GM19240 (cell line): ENCODE data around the gene UGT2A3.
"Not testable (repeated sequence)": the region's sequence is repeated elsewhere in the genome, so short reads cannot be mapped to it uniquely, and the experiment has no call there.

Experiments
- DNase-seq: peaks from one replicate; pipeline ENCODE4 v3.0.0; 2011; ENCODE audit warnings: low spot score; ENCODE audit not compliant: insufficient read length

The UGT2A3 gene

GRCh38 chr4:68951078-68951805, at the start of gene UGT2A3:
UGT2A3 (minus strand) TSS chr4:68951804; CDS start chr4:68951760, 44 bp downstream.
- DNase-seq = no peak

DNA sequence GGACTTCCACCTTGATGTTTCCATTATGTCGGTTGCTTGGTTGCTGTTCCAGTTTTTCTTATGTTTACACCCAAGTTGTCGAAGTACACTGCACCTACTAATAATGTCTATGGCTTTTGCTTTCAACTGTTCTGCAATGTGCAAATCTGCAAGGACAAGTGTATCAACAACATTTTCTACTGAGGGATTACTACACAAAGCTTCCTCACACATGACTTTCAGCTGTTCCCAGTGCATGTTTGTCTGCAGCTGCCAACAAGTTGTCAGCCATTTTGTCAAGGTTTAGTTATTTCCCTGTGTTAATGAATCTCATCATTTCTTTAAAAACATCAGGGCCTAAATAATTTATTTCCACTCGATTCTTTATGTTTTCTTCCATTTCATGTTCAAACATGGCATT, 45.4 kb upstream of the UGT2A3 start:
- no peak for DNase-seq

DNA sequence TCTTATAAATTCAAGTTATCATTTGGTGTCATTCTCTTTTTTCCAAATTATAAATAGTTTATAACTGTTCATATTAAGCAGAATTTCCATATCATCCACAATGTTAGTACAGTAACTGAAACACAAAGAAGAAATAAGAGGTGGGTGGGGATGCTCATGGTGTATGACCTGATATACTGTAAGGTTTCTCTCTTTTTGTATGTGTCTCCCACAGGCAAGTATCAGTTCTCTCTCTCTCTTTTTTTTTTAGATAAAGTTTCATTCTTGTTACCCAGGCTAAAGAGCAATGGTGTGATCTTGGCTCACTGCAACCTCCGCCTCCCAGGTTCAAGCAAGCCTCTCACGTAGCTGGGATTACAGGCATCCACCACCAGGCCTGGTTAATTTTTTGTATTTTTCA, 43.7 kb upstream of the UGT2A3 start:
- no peak for DNase-seq

GRCh38 chr4:68987007-68987406, 35.4 kb upstream of the UGT2A3 start:
- DNase-seq = no peak

- no peak for DNase-seq
Measured at GRCh38 chr4:68985442-68985841, 33.8 kb upstream of the UGT2A3 start.

GRCh38 chr4:68984947-68985346, 33.3 kb upstream of the UGT2A3 start:
- no peak for DNase-seq

DNA sequence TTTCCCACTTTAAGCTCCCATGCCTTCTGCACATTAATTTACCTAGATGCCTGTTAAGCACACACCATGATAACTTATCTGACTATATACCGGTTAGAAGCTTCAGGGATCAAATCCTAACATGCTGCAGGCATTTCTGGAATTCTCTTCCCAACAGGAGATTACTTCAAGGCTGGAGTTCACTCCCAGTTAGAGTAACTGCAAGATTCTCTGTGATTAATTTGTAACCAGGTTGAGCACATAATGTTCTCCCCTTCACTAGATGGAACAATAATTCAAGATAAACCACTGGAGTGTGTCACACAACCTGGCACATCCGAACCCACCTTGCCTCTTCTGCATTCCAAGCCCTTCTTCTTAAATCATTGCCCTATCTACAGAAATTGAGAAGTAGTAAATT, 11.8 kb upstream of the UGT2A3 start:
- no peak for DNase-seq

- no peak for DNase-seq
Measured at GRCh38 chr4:68962868-68963267, 11.3 kb upstream of the UGT2A3 start.

DNA sequence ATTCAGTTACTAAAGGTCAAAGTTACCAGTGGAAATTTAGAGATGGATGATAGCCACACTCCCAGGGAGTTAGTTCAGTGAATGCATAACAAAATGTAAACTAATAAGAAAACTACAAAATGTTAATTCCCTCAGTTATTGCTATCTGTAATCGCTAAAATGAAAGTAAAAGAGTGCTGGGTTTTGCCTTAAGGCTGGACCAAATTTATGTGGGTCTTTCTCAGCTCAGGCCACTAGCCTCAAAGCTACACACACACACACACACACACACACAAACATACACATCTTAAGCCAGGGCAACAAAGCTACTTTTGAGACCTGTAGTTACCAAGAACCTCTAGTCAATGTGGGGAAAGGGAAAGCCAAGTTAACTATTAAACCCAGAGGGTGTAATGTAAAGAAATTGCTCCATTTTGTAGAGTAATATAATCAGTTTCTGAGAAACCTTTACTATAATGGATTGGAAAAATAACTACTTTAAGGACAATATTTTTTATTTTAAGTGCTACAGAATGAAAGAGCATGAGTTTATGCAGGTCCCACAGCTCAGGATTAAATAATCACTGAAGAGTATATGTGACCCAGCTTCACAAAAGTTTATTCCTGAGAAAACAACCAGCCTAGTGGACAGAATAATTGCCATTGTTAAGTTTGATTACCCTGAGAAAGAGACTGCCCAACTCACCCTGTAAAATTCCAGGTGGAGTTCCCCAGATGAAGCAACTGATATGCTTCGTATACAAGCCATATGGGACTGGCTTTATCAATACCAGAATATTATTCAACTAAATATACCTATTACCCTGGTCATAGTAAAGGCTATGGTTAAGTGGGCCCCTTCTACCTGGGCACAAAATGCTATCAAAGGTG, 8.9 kb upstream of the UGT2A3 start:
- no peak for DNase-seq

DNA sequence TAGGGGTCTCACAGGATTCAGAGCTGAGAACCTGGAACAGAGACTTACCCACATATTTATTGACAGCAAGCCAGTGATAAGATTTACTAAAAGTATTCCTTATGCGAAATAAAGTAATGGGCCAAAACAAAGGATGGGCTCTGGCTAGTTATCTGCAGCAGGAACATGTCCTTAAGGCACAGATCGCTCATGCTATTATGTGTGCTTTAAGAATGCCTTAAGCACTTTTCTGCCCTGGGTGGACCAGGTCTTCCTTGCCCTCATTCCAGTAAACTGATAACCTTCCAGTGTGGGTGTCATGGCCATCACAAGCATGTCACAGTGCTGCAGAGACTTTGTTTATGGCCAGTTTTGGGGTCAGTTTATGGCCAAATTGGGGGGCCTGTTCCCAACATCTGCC, 7.5 kb upstream of the UGT2A3 start:
- DNase-seq = not testable (repeated sequence)

- DNase-seq = no peak
Measured at GRCh38 chr4:68954126-68954525, 2.5 kb upstream of the UGT2A3 start.

DNA sequence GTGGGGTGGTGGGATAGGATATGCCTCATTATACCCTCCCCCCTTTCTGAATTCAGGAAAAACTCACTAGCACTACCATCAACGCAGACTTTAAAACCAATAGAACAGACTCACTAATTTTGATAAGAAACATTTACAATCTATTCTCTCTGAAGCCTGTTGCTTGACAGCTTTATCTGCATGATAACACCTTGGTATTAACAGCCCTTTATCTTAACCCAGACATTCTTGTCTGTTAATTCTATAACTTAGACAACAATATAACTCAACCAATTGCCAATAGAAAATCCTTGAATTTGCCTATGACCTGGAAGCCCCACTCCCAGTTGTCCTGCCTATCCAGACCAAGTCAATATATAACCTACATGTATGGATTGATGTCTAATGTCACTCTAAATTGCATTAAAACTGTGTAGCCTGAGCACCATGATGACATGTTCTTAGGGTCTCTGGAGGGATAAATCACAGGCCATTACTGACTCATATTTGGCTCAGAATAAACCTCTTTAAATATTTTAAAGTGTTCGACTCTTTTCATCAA, 1.5 kb upstream of the UGT2A3 start:
- DNase-seq = no peak

DNA sequence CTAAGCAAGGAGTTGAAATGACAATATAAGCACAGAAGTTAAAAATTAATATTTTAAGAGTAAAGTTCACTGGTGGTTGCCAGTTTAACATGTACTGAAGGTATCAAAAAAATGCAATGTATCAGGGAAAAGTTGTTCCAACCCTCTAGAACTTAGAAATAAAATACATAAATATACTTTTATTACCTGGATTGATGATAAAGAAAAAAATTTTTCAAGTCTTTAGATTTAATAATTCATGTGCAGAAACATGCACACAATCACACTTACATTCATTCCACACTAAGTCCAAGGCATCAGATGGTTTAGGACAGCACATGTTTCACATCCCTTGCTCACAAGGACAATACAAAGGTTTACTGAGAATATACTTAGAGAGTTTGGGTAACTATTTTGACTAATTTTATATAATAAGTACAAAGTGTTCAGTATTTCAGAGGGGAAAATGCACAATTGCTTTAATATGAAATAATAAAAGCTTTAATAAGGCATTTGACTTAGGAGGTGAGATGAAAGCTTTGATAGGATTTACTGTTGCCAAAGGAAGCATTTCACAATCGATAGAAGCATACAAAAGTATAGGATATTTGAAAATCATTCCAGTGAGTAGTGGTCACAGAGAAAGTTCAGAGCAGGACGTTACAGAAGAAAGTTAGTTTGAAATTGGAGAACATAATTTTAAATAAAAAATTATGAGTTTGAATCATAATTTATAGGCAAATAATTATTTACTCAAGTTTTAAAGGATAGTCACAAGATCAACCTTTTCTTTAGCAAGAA, 392 bp upstream of the UGT2A3 start:
- no peak for DNase-seq

GRCh38 chr4:68950033-68950432, 1.6 kb downstream of the UGT2A3 start:
- no peak for DNase-seq

DNA sequence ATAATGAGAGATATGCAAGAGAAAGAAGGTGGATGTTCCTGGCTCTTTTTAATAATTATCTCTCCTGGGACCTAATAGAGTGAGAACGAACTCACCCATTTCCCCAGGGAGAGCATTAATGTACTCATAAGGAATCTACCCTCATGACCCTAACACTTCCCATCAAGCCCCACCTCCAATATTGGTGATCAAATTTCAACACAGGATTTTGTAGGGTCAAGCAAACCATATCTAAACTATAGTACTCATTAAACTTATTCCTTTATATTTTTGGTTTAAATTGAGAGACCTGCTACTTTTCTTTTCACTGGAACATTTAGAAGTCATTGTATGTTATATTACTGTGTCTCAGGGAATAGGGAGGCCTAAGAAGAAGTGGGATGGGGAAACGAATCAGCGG, 2.6 kb downstream of the UGT2A3 start:
- DNase-seq = no peak

GRCh38 chr4:68948044-68948743, 3.4 kb downstream of the UGT2A3 start:
- no peak for DNase-seq

DNA sequence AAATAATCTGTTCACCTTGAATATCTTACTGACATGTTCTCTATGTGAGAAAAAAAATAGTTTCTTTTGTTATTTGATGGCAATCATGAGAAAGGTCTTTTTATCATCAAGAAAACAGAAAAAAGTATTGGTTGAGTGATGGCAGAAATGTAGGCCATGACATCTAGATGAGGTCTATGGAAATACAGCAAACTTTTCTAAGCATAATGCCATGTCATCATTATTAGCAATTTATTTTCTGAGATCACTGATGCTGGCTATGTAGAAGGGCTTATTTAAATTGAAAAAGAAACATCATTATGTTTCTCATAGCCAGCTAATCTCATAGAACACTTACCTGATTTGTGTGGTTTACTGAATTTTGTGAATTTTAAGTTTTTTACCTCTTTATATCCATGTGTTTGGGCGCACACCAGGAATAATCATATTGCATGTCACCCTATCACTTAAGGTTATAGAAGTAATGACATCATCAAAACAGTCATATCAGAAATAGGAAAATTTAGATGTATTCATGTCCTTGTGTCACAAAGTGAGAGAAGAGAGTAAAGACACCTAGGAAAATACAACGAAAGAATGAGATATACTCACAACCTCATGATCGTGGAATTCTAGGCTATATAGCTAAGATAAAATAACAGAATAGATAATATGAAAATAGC, 22.4 kb downstream of the UGT2A3 start:
- DNase-seq = no peak

- no peak for DNase-seq
Measured at GRCh38 chr4:68927165-68927564, 24.4 kb downstream of the UGT2A3 start.

DNA sequence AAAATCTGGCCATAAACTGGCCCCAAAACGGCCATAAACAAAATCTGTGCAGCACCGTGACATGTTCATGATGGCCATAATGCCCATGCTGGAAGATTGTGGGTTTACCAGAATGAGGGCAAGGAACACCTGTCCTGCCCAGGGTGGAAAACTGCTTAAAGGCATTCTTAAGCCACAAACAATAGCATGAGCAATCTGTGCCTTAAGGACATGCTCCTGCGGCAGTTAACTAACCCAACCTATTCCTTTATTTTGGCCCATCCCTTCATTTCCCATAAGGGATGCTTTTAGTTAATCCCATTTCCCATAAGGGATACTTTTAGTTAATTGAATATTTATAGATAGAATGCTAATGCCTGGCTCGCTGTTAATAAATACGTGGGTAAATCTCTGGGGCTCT, 29.4 kb downstream of the UGT2A3 start:
- DNase-seq = not testable (repeated sequence)

GRCh38 chr4:68921051-68921450, 30.6 kb downstream of the UGT2A3 start:
- no peak for DNase-seq
